Measurements from ENCODE around the gene DUSP8. TPM values are rescaled to one million over a fixed set of nuclear protein-coding genes. Genes with fewer than 3 reads are reported as not detected.

DUSP8 gene
- total and polyA plus RNA-seq, 2 of the 8 experiments (the other 6 are each of a cell fraction or from before 2014, with no cell fraction given): 2.8 to 3.6 TPM

DNA sequence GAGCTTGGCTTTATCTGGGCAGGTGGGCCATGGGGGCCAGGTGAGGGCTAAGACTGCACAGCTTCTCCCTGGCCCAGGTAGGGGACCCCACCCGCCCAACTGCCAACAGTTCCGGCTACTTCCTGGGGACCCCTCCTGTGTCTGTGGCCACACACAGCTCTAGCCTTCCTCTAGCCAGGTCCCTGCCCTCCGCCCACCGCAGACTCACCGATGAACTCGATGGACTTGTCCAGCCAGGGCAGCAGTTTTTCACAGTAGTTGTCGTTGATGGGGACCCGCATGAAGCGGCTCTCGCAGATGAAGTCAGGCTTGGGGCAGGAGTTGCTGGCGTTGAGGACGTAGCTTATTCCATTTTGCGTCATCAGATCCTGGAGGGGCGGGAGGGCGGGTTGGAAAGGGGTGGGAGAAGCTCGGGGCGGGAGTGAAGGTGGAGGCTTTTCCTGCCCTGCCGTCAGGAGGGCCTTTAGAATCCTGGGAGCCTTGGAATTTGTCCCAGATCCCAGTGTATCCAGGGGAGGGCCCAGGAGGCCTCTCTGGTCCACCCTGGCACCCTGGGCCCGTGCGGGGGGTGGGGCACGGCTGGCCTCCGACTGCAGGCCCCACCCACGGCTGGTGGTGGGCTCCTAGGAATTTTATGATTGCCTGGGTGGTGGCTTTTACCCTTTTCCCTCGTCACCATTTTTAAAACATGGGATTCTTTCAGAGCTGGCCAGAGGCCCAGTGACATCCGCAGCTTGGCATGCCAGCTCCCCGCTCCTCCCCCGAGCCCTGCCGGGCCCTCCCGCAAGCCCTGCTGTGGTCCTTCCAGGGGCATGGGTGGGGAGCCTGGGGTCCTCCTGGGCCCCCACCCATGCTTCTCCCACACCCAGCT lies 13.9 kb downstream of the DUSP8 start (continued):
- TF ChIP-seq, protein P1, sequence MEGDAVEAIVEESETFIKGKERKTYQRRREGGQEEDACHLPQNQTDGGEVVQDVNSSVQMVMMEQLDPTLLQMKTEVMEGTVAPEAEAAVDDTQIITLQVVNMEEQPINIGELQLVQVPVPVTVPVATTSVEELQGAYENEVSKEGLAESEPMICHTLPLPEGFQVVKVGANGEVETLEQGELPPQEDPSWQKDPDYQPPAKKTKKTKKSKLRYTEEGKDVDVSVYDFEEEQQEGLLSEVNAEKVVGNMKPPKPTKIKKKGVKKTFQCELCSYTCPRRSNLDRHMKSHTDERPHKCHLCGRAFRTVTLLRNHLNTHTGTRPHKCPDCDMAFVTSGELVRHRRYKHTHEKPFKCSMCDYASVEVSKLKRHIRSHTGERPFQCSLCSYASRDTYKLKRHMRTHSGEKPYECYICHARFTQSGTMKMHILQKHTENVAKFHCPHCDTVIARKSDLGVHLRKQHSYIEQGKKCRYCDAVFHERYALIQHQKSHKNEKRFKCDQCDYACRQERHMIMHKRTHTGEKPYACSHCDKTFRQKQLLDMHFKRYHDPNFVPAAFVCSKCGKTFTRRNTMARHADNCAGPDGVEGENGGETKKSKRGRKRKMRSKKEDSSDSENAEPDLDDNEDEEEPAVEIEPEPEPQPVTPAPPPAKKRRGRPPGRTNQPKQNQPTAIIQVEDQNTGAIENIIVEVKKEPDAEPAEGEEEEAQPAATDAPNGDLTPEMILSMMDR (IDR thresholded peaks at IDR 0.05; ENCODE audit: control extremely low read depth in 1 of 3, insufficient read depth in 1 of 3, low read depth in 1 of 3, low read length in 3 of 3): no peak
- no peak for TF ChIP-seq SP1 (IDR thresholded peaks at IDR 0.05; ENCODE audit: low read depth, low read length)
